Measurements from ENCODE around the gene DTYMK.

DTYMK gene

GRCh38 chr2:241690202-241690717, 3.6 kb upstream of the DTYMK start:
- Histone ChIP-seq H3K36me3 (peaks cover 67% of the 10 kb centered on the region), H4K20me1 (peaks cover 13% of the 10 kb centered on the region; the same call in 1 of the 2 replicates), H3K9me3 (no peaks in the 10 kb centered on the region), H3K4me1 (peaks cover 32% of the 10 kb centered on the region), H3K4me3 (no peak overlapping the region), H3K27me3 (no peaks in the 10 kb centered on the region), H3K9ac (no peak overlapping the region), H3K4me2 (no peak overlapping the region), H3K27ac (no peak overlapping the region)
- TF ChIP-seq Cebpa-rat (IDR thresholded peaks at IDR 0.05) = no peak

GRCh38 chr2:241689306-241689705, 2.7 kb upstream of the DTYMK start:
- Histone ChIP-seq H3K4me1 (peaks cover 38% of the 10 kb centered on the region), H3K27me3 (no peaks in the 10 kb centered on the region), H3K4me3 (no peak overlapping the region), H3K36me3 (peaks cover 67% of the 10 kb centered on the region), H3K27ac (no peak overlapping the region), H4K20me1 (peaks cover 13% of the 10 kb centered on the region; the same call in 1 of the 2 replicates), H3K4me2 (peak overlapping the region; percentile 75), H3K9me3 (no peaks in the 10 kb centered on the region), H3K9ac (peak overlapping the region; percentile 51; the same call in 1 of the 2 replicates)
- TF ChIP-seq Cebpa-rat (IDR thresholded peaks at IDR 0.05) = no peak

- TF ChIP-seq Cebpa-rat (IDR thresholded peaks at IDR 0.05) = no peak
- Histone ChIP-seq H3K36me3 (peaks cover 67% of the 10 kb centered on the region), H3K4me2 (peak overlapping the region; percentile 90)
Measured at GRCh38 chr2:241686324-241686649, 328 bp downstream of the DTYMK start.

GRCh38 chr2:241680827-241681599, 5.6 kb downstream of the DTYMK start:
- Histone ChIP-seq H3K27me3 (no peaks in the 10 kb centered on the region), H4K20me1 (peaks cover 46% of the 10 kb centered on the region), H3K36me3 (peaks cover 97% of the 10 kb centered on the region), H3K4me2 (no peak overlapping the region), H3K9ac (peak overlapping the region; percentile 28; the same call in 1 of the 2 replicates), H3K9me3 (no peaks in the 10 kb centered on the region), H3K4me1 (peaks cover 13% of the 10 kb centered on the region), H3K27ac (no peak overlapping the region), H3K4me3 (no peak overlapping the region)
- no peak for TF ChIP-seq Cebpa-rat (IDR thresholded peaks at IDR 0.05)

More at GRCh38 chr2:241686324-241686649, 328 bp downstream of the DTYMK start:
- H3K27ac ChIP-seq = peak overlapping the region; percentile 98
- peaks cover 18% of the 10 kb centered on the region; the same call in 1 of the 2 replicates for H4K20me1 ChIP-seq
- peak overlapping the region; percentile 99 for H3K4me3 ChIP-seq
- H3K4me1 ChIP-seq = peaks cover 38% of the 10 kb centered on the region
- no peaks in the 10 kb centered on the region for H3K9me3 ChIP-seq
- no peaks in the 10 kb centered on the region for H3K27me3 ChIP-seq
- peak overlapping the region; percentile 98 for H3K9ac ChIP-seq

- TF ChIP-seq Cebpa-rat (IDR thresholded peaks at IDR 0.05) = no peak
- no peaks in the 10 kb centered on the region for H3K9me3 ChIP-seq
- H3K27me3 ChIP-seq = no peaks in the 10 kb centered on the region
- H3K4me2 ChIP-seq = no peak overlapping the region
- H3K4me1 ChIP-seq = peaks cover 4% of the 10 kb centered on the region
- H3K27ac ChIP-seq = no peak overlapping the region
- H4K20me1 ChIP-seq = peaks cover 54% of the 10 kb centered on the region
- H3K9ac ChIP-seq = no peak overlapping the region
- peaks cover 100% of the 10 kb centered on the region for H3K36me3 ChIP-seq
- H3K4me3 ChIP-seq = no peak overlapping the region
Measured at GRCh38 chr2:241680044-241680443, 6.6 kb downstream of the DTYMK start.

- H4K20me1 ChIP-seq = peaks cover 64% of the 10 kb centered on the region
Measured at GRCh38 chr2:241678784-241679540, 7.7 kb downstream of the DTYMK start.

GRCh38 chr2:241678307-241678706, 8.3 kb downstream of the DTYMK start:
- Histone ChIP-seq H3K36me3 (peaks cover 98% of the 10 kb centered on the region), H3K9me3 (no peaks in the 10 kb centered on the region)

More at GRCh38 chr2:241678784-241679540, 7.7 kb downstream of the DTYMK start:
- Histone ChIP-seq H3K4me2 (no peak overlapping the region), H3K9me3 (no peaks in the 10 kb centered on the region), H3K36me3 (peaks cover 100% of the 10 kb centered on the region), H3K4me1 (no peaks in the 10 kb centered on the region), H3K27ac (peak overlapping the region; percentile 22; the same call in 1 of the 2 replicates), H3K9ac (no peak overlapping the region), H3K4me3 (no peak overlapping the region), H3K27me3 (no peaks in the 10 kb centered on the region)
- TF ChIP-seq Cebpa-rat (IDR thresholded peaks at IDR 0.05) = no peak

GRCh38 chr2:241677392-241677791, 9.2 kb downstream of the DTYMK start:
- TF ChIP-seq Cebpa-rat (IDR thresholded peaks at IDR 0.05) = no peak
- no peaks in the 10 kb centered on the region for H3K27me3 ChIP-seq

More at GRCh38 chr2:241678307-241678706, 8.3 kb downstream of the DTYMK start:
- Histone ChIP-seq H3K9ac (no peak overlapping the region), H3K4me2 (no peak overlapping the region), H3K4me3 (no peak overlapping the region), H3K27ac (no peak overlapping the region), H3K4me1 (no peaks in the 10 kb centered on the region), H3K27me3 (no peaks in the 10 kb centered on the region), H4K20me1 (peaks cover 67% of the 10 kb centered on the region)
- no peak for TF ChIP-seq Cebpa-rat (IDR thresholded peaks at IDR 0.05)

GRCh38 chr2:241676665-241677064, 9.9 kb downstream of the DTYMK start:
- no peaks in the 10 kb centered on the region for H3K9me3 ChIP-seq
- no peak overlapping the region for H3K9ac ChIP-seq
- H3K4me1 ChIP-seq = no peaks in the 10 kb centered on the region
- H3K27me3 ChIP-seq = no peaks in the 10 kb centered on the region
- peaks cover 98% of the 10 kb centered on the region for H3K36me3 ChIP-seq
- H3K4me2 ChIP-seq = no peak overlapping the region
- H4K20me1 ChIP-seq = peaks cover 66% of the 10 kb centered on the region
- TF ChIP-seq Cebpa-rat (IDR thresholded peaks at IDR 0.05) = no peak
- no peak overlapping the region for H3K27ac ChIP-seq
- H3K4me3 ChIP-seq = no peak overlapping the region

More at GRCh38 chr2:241677392-241677791, 9.2 kb downstream of the DTYMK start:
- H3K4me2 ChIP-seq = no peak overlapping the region
- peaks cover 98% of the 10 kb centered on the region for H3K36me3 ChIP-seq
- no peak overlapping the region for H3K4me3 ChIP-seq
- H4K20me1 ChIP-seq = peaks cover 67% of the 10 kb centered on the region
- no peak overlapping the region for H3K9ac ChIP-seq
- H3K27ac ChIP-seq = no peak overlapping the region
- H3K4me1 ChIP-seq = no peaks in the 10 kb centered on the region
- no peaks in the 10 kb centered on the region for H3K9me3 ChIP-seq

GRCh38 chr2:241675885-241676284, 10.7 kb downstream of the DTYMK start:
- H3K4me1 ChIP-seq = no peaks in the 10 kb centered on the region
- no peaks in the 10 kb centered on the region for H3K9me3 ChIP-seq
- no peaks in the 10 kb centered on the region for H3K27me3 ChIP-seq
- no peak overlapping the region for H3K4me3 ChIP-seq
- no peak overlapping the region for H3K27ac ChIP-seq
- peaks cover 59% of the 10 kb centered on the region for H4K20me1 ChIP-seq
- H3K4me2 ChIP-seq = no peak overlapping the region
- H3K36me3 ChIP-seq = peaks cover 98% of the 10 kb centered on the region
- no peak overlapping the region for H3K9ac ChIP-seq
- TF ChIP-seq Cebpa-rat (IDR thresholded peaks at IDR 0.05) = no peak

Data from BLaER1 (cell line).